Gastroesophageal sphincter (tissue), 4 donors: ENCODE results near the gene PLEKHO2. TPM values are rescaled to one million over a fixed set of nuclear protein-coding genes. Genes with fewer than 3 reads are reported as not detected.

Experiments used
- ATAC-seq: fragments of 150-250 bp; one replicate; pipeline ENCODE4 v1.9.1; 2016; ENCODE audit warnings: mild to moderate bottlenecking, moderate library complexity
- H3K27ac ChIP-seq, 4 donors: fragments of 200-600 bp; sonication (generic) in 3 of 4; 1 replicate in 3 of 4; 2 replicates in 1 of 4; pipeline ENCODE4 v1.5.1; 2016 to 2019
- H3K27me3 ChIP-seq: fragments of 200-600 bp; sonication (generic); one replicate; pipeline ENCODE4 v1.5.1; 2019
- H3K36me3 ChIP-seq, 2 donors: fragments of 200-600 bp; sonication (generic); one replicate each; pipeline ENCODE4 v1.5.1; 2019; ENCODE audit warnings: control low read depth in 1 of 2
- H3K4me1 ChIP-seq, 3 donors: fragments of 200-600 bp; sonication (generic); 1 replicate in 2 of 3; 2 replicates in 1 of 3; pipeline ENCODE4 v1.5.1; 2016 to 2019; ENCODE audit warnings: control low read depth in 2 of 3
- H3K4me3 ChIP-seq, 2 donors: fragments of 200-600 bp; sonication (generic); one replicate each; pipeline ENCODE4 v1.5.1; 2019; ENCODE audit warnings: mild to moderate bottlenecking in 1 of 2, moderate library complexity in 1 of 2
- H3K9me3 ChIP-seq, 3 donors: fragments of 200-600 bp; sonication (generic); one replicate each; pipeline ENCODE4 v1.5.1; 2017 to 2019; ENCODE audit warnings: control low read depth in 2 of 3
- CTCF ChIP-seq, 4 experiments: fragments of 200-600 bp in 2 of 4; fragments of 450-650 bp in 2 of 4; sonication (generic) in 1 of 4; IDR thresholded peaks; one replicate each; pipeline ENCODE4 v1.5.1; 2017 to 2019; ENCODE audit warnings: antibody characterized with exemption in 4 of 4, mild to moderate bottlenecking in 2 of 4, moderate library complexity in 2 of 4
- EP300 ChIP-seq: sonication (generic); formaldehyde crosslinking; IDR thresholded peaks from one replicate; pipeline ENCODE4 v1.6.1; 2017; ENCODE audit warnings: antibody characterized with exemption, mild to moderate bottlenecking
- POLR2A ChIP-seq, 2 donors: fragments of 450-650 bp; IDR thresholded peaks; one replicate each; pipeline ENCODE4 v1.6.1; 2017; ENCODE audit warnings: antibody characterized with exemption in 2 of 2, mild to moderate bottlenecking in 2 of 2, moderate library complexity in 1 of 2
- POLR2AphosphoS5 ChIP-seq: sonication (generic); formaldehyde crosslinking; IDR thresholded peaks from one replicate; pipeline ENCODE4 v1.6.1; 2017; ENCODE audit warnings: antibody characterized with exemption
- WGBS, 2 donors: methylation state at CpG; one replicate each; pipeline ENCODE4 v1.1.5; 2018; ENCODE audit warnings: low coverage in 1 of 2; 5-methylcytosine and 5-hydroxymethylcytosine counted together
- total RNA-seq, 4 donors: library from RNA; depleted of rRNA; stranded (reverse); fragments of >200 nt; gene quantifications; one replicate each; pipeline ENCODE4 v1.1.0, GENCODE V29; 2016

Gene PLEKHO2
- total RNA-seq, 4 donors from 2014 or later: 27.1 to 47.9 (median 43.1) TPM

DNA sequence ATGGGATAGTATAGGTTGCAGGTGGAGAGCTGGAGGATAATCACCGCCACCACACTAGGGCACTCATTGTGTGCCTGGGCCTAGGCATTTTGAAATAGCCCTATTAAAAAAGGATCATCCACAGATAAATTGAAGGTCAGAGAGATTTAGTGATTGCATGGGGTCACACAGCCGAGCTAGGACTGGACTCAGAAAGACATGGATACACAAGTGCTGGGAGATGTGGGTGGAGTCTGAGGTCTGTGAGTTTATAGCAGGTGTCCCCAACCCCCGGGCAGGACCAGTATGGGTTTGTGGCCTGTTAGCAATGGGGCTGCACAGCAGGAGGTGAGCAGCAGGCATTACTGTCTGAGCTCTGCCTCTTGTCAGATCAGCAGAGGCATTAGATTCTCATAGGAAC, 64.7 kb downstream of the PLEKHO2 start:
- ATAC-seq: peak; percentile 13
- Histone ChIP-seq H3K27me3 (no peaks in the 10 kb centered on the region), H3K36me3 (no peaks in the 10 kb centered on the region), H3K4me3 (no peak overlapping the region), H3K9me3 (peaks cover 0 to 5% (median 0%) of the 10 kb centered on the region in 3 donors), H3K27ac (no peak overlapping the region), H3K4me1 (peaks cover 0 to 21% (median 0%) of the 10 kb centered on the region in 3 donors)
- WGBS, 2 donors: 94% methylated on average over 2 of the region's 3 CpGs; no CpG with 5 or more reads in 1 of the 2 donors
- TF ChIP-seq POLR2A (IDR thresholded peaks at IDR 0.05) (no peak), EP300 (no peak), POLR2AphosphoS5 (no peak), CTCF (IDR thresholded peaks at IDR 0.05) (no peak)

DNA sequence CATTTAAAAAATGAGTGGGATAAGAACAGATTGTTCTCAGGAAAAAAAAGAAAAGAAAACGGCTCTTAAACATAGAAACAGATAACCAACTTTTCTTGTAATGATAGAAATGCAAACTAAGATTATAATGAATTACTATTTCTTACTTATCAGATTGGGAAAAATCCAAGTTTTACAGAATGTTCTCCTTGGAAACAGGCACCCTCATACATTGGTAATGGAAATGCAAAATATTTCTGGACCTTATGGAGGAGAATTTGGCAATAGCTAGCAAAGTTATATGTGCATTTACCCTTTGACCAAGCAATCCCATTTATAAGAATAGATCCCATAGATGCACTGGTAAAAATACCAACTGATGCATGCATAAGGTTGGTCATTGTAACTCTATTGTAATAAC, 66.3 kb downstream of the PLEKHO2 start:
- WGBS, 2 donors: 44 to 50% methylated on average over 1 of the region's 1 CpG
- no peak overlapping the region for H3K4me3 ChIP-seq
- H3K9me3 ChIP-seq: no peaks in the 10 kb centered on the region
- no peaks in the 10 kb centered on the region for H3K27me3 ChIP-seq
- H3K4me1 ChIP-seq: peaks cover 0 to 37% (median 4%) of the 10 kb centered on the region in 3 donors
- H3K27ac ChIP-seq: no peak overlapping the region
- ATAC-seq: no peak
- no peak for TF ChIP-seq POLR2AphosphoS5
- TF ChIP-seq CTCF (IDR thresholded peaks at IDR 0.05): no peak
- no peak for TF ChIP-seq EP300
- TF ChIP-seq POLR2A (IDR thresholded peaks at IDR 0.05): no peak
- H3K36me3 ChIP-seq: no peaks in the 10 kb centered on the region

DNA sequence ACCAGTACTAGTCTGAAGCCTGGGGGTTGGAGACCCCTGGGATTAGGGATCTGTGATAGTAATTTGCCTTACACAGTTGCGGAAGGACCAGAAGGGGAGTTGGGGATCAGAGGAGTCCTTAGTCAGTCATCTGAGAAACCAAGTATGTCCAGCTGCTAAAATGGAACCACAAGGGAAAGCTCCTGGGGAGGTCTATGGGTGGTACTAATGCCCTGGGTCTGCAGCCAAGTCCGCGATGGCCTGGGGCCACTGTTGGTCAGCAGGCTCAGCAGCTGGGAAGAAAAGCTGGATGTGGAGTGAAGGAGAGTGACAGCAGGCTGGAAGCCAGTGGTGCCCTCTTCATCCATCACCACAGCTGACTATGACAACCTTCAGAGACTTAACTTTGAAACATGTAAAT, 67.8 kb downstream of the PLEKHO2 start:
- ATAC-seq: no peak
- no peak overlapping the region for H3K27ac ChIP-seq
- H3K4me1 ChIP-seq: peaks cover 0 to 40% (median 4%) of the 10 kb centered on the region in 3 donors
- H3K9me3 ChIP-seq: no peaks in the 10 kb centered on the region
- no peak overlapping the region for H3K4me3 ChIP-seq
- H3K27me3 ChIP-seq: no peaks in the 10 kb centered on the region
- WGBS, 2 donors: 74 to 89% methylated on average over 3 of the region's 3 CpGs
- no peaks in the 10 kb centered on the region for H3K36me3 ChIP-seq
- TF ChIP-seq POLR2A (IDR thresholded peaks at IDR 0.05) (no peak), CTCF (IDR thresholded peaks at IDR 0.05) (no peak), POLR2AphosphoS5 (no peak), EP300 (no peak)

DNA sequence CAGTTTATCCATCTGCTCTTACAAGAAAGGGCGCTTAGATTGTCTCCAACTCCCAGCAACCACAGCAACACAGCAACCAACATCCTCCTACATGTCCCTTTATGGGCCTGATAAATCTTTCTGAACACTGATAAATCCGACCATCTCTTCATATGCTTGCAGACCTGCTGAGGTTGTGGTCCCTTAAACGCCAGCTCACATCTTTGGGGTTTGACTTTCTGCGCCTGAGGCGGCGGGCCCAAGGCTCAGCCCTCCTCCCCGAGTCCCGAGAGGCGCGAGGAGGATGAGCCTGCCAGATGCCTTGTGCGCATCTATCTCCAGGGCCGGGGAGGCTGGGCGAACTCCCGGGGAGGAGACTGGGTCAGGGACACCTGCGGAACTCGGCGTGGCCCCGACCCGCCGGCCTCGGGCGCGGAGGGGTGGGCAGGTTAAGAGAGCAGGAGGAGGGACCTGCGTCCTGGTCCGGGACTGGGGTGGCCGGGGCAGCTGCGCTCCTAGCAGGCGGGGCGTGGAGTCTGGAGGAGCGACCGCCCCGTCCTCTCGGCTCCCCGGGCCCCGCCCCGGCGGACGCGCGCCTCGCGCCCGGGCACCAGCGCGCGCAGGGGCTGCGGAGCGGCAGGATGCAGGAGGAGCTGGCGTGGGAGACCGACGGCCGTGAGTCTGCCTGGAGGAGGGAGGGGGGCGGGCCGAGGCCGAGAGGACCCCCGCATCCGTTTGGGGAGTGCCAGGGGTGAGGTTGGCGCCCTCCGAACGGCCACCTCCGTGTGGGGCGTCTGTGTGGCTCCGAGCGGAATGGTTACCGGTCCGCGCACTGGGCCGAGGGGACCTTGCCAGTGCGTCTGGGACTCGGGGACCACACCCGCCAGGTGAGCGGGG, 69.8 kb downstream of the PLEKHO2 start, which contains the start of gene ANKDD1A:
ANKDD1A (plus strand) TSS at position 592 of the 876 bp plus-strand sequence; CDS start at position 621, 29 bp downstream.
- Histone ChIP-seq H3K4me3 (peak within 1 kb of the TSS; percentile 48 to 69), H3K4me1 (peaks cover 0 to 26% (median 4%) of the 10 kb centered on the region in 3 donors), H3K27ac (peak within 1 kb of the TSS in 3 of 4 donors; percentile 74 to 80 (median 77)), H3K9me3 (no peaks in the 10 kb centered on the region), H3K36me3 (no peaks in the 10 kb centered on the region), H3K27me3 (no peaks in the 10 kb centered on the region)
- 5 to 19% methylated on average over 2 to 4 of the region's 72 CpGs for WGBS, 2 donors
- ATAC-seq: peak; percentile 93
- TF ChIP-seq EP300 (no peak), POLR2A (IDR thresholded peaks at IDR 0.05) (peak in 1 of 2 donors; percentile 44)

DNA sequence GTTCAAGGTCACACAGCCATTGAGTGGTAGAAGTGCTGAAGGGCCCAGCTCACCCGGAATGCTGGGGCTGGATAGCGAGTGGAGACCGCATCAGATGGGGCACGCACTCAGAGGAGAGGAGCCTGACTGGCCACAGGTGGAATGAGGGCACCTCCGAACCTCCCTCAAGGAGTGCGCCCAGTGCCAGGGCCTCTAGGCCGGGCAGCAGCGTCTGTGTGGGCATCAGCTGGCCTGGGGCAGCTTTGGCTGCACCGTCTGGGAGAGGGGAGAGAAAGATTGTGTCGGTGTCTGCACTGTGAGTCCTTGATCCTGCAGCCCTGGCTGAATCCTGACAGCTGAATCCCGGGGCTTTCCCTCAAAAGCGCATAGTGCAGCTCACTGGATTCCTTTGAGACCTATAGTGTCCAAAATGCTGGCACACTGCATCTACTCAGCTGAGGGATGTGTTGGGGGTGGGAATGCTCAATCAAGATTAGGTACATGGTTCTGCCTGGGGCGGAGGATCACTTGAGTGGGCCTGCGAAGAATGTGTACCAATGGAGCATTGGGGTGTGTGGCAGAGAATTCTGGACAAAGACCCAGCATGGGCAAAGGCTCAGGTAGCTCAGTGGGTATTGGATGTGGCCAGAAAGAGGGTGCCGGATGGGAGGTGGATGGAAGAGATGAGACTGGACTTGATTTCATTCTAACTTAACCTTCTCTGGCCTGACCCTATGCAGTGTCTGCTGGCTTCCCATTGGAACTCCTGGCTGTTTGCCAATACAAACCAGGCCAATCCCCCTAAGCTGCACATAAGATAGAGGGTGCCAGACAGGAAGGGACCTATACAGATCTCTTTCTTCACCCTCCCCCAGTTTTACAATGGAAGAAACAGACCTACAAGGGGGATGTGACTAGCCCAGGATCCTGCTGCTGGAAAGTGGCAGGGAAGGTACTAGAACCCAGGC, 70.9 kb downstream of the PLEKHO2 start:
- Histone ChIP-seq H3K4me1 (peaks cover 0 to 26% (median 4%) of the 10 kb centered on the region in 3 donors), H3K27me3 (no peaks in the 10 kb centered on the region), H3K9me3 (no peaks in the 10 kb centered on the region), H3K27ac (peak overlapping the region in 2 of 4 donors; percentile 74 to 80), H3K36me3 (no peaks in the 10 kb centered on the region), H3K4me3 (peak overlapping the region; percentile 48 to 69)
- no peak for ATAC-seq
- 80 to 83% methylated on average over 1 to 9 of the region's 15 CpGs for WGBS, 2 donors
- TF ChIP-seq CTCF (IDR thresholded peaks at IDR 0.05) (no peak), POLR2A (IDR thresholded peaks at IDR 0.05) (no peak), POLR2AphosphoS5 (no peak), EP300 (no peak)
